HepG2 (cell line): ENCODE measurements around the gene SNX10. TPM values are rescaled to one million over a fixed set of nuclear protein-coding genes. Genes with fewer than 3 reads are reported as not detected.

Experiments used
- ATAC-seq: fragments of 200-7000 bp; cut with Tn5 transposase; 3 replicates; pipeline ENCODE4 v1.9.1; 2020; ENCODE audit warnings: mild to moderate bottlenecking, moderate library complexity
- BruUV-seq: library from RNA; stranded (reverse); fragments of 400-500 nt; replicated peaks from 2 replicates; lab custom pipeline; 2021; lab: Mats Ljungman, UMichigan
- CTCF ChIA-PET: fragments of 300-600 bp; formaldehyde crosslinking; extraction: SDS; loops from one replicate; lab custom pipeline; 2021; ENCODE audit warnings: low total read pairs, inconsistent platforms, low intra/inter-chr PET ratio; lab: Yijun Ruan, JAX
- POLR2A ChIA-PET: fragments of 350-600 bp; sonication (Branson Sonifier 250); formaldehyde crosslinking; loops from one replicate; lab custom pipeline; 2020; ENCODE audit warnings: antibody characterized with exemption, inconsistent platforms; lab: Yijun Ruan, JAX
- DNase-seq: peaks from one replicate; pipeline ENCODE4 v3.0.0-alpha.2; 2015; ENCODE audit warnings: low spot score
- FAIRE-seq: peaks from 3 replicates; lab custom pipeline; 2011; peaks lifted over from hg19 to GRCh38; lab: Jason Lieb, UNC
- H2AFZ ChIP-seq: one replicate; pipeline ENCODE4 v1.6.1; 2011; ENCODE audit warnings: low read length, inconsistent platforms
- H3K27ac ChIP-seq: fragments of 300-600 bp; 3 replicates; pipeline ENCODE4 v1.8.0; 2011; ENCODE audit warnings: mixed run types, mild to moderate bottlenecking, mixed read lengths, low read length, inconsistent platforms; ENCODE audit not compliant: insufficient read depth; ENCODE audit errors: extremely low read length
- H3K27me3 ChIP-seq, 2 experiments: fragments of 200-600 bp in 1 of 2; 2 replicates in 1 of 2; 3 replicates in 1 of 2; pipeline versions ENCODE4 v1.6.0 to v1.8.0; 2011; ENCODE audit warnings: low read length in 2 of 2, mild to moderate bottlenecking in 2 of 2, moderate library complexity in 2 of 2, inconsistent platforms in 1 of 2; ENCODE audit not compliant: insufficient read depth in 2 of 2, control insufficient read depth in 1 of 2
- H3K36me3 ChIP-seq, 2 experiments: fragments of 200-600 bp in 1 of 2; replicated peaks in 1 of 2; 2 replicates in 1 of 2; 3 replicates in 1 of 2; pipeline versions ENCODE4 v1.5.1 to v1.8.0; 2011; ENCODE audit warnings: low read length in 2 of 2, inconsistent platforms in 1 of 2; ENCODE audit not compliant: insufficient read depth in 2 of 2, control insufficient read depth in 1 of 2
- H3K4me1 ChIP-seq: 2 replicates; pipeline ENCODE4 v1.5.1; 2012; ENCODE audit warnings: low read length, inconsistent platforms; ENCODE audit not compliant: insufficient read depth
- H3K4me2 ChIP-seq: 2 replicates; pipeline ENCODE4 v1.6.0; 2011; ENCODE audit warnings: low read depth, low read length, inconsistent platforms
- H3K4me3 ChIP-seq, 3 experiments: fragments of 200-600 bp in 1 of 3; sonication (generic), shearing (Covaris generic) in 1 of 3; replicated peaks in 1 of 3; 2 replicates each; pipeline ENCODE4 v1.5.1; 2011 to 2016; ENCODE audit warnings: low read length in 3 of 3, inconsistent platforms in 2 of 3, low read depth in 2 of 3, mild to moderate bottlenecking in 2 of 3, control low read depth in 1 of 3, mixed read lengths in 1 of 3; ENCODE audit not compliant: insufficient read depth in 1 of 3
- H3K79me2 ChIP-seq: one replicate; pipeline ENCODE4 v1.6.1; 2011; ENCODE audit warnings: low read length, inconsistent platforms; ENCODE audit not compliant: insufficient read depth
- H3K9ac ChIP-seq: 2 replicates; pipeline ENCODE4 v1.6.0; 2011; ENCODE audit warnings: mild to moderate bottlenecking, low read depth, low read length, inconsistent platforms; ENCODE audit not compliant: insufficient read depth
- H3K9me3 ChIP-seq: 2 replicates; pipeline ENCODE4 v1.5.1; 2012; ENCODE audit warnings: mild to moderate bottlenecking, low read length
- H4K20me1 ChIP-seq: 2 replicates; pipeline ENCODE4 v1.6.0; 2011; ENCODE audit warnings: inconsistent platforms, mild to moderate bottlenecking, low read length, moderate library complexity; ENCODE audit not compliant: insufficient read depth
- BCL3 ChIP-seq: sonication (generic); formaldehyde crosslinking; IDR thresholded peaks from 2 replicates; pipeline ENCODE4 v1.5.1; 2020; ENCODE audit warnings: mild to moderate bottlenecking, missing genetic modification reagents, moderate library complexity
- CREB1 ChIP-seq, 2 experiments: fragments of 450-650 bp in 1 of 2; IDR thresholded peaks; 2 replicates each; pipeline ENCODE4 v1.6.1; 2016 to 2017; ENCODE audit warnings: control low read depth in 1 of 2, mild to moderate bottlenecking in 1 of 2, missing compliant biosample characterization in 1 of 2, missing genetic modification characterization in 1 of 2
- FOXP4 ChIP-seq: sonication (generic); formaldehyde crosslinking; IDR thresholded peaks from 2 replicates; pipeline ENCODE4 v1.4.0; 2020; ENCODE audit warnings: missing genetic modification reagents
- HMG20A ChIP-seq: IDR thresholded peaks from 2 replicates; pipeline ENCODE4 v1.6.1; 2016; ENCODE audit warnings: borderline replicate concordance
- KAT8 ChIP-seq: IDR thresholded peaks from 2 replicates; pipeline ENCODE4 v1.6.1; 2016; ENCODE audit warnings: missing genetic modification reagents, missing compliant biosample characterization
- KDM6A ChIP-seq: IDR thresholded peaks from 2 replicates; pipeline ENCODE4 v1.6.1; 2016; ENCODE audit warnings: low read depth
- MYNN ChIP-seq: sonication (generic); formaldehyde crosslinking; IDR thresholded peaks from 2 replicates; pipeline ENCODE4 v1.4.0; 2020; ENCODE audit warnings: mild to moderate bottlenecking, low read depth, missing genetic modification reagents
- NONO ChIP-seq, 2 experiments: fragments of 450-650 bp in 1 of 2; sonication (generic) in 1 of 2; formaldehyde crosslinking in 1 of 2; IDR thresholded peaks in 1 of 2; conservative IDR thresholded peaks in 1 of 2; 2 replicates each; pipeline versions ENCODE4 v1.6.1 to v1.8.0; 2017 to 2022; ENCODE audit warnings: mild to moderate bottlenecking in 1 of 2, missing genetic modification reagents in 1 of 2, moderate library complexity in 1 of 2
- POLR2AphosphoS2 ChIP-seq: IDR thresholded peaks from 2 replicates; pipeline ENCODE4 v1.6.1; 2011; ENCODE audit warnings: low read depth, low read length, improper control_type of control experiment
- ZNF441 ChIP-seq: sonication (generic); formaldehyde crosslinking; IDR thresholded peaks from 2 replicates; pipeline ENCODE4 v1.7.0; 2021; ENCODE audit warnings: missing genetic modification reagents, borderline replicate concordance
- ZNF572 ChIP-seq: sonication (generic); formaldehyde crosslinking; IDR thresholded peaks from 2 replicates; pipeline ENCODE4 v1.5.1; 2020; ENCODE audit warnings: mild to moderate bottlenecking, missing genetic modification reagents
- ZSCAN29 ChIP-seq: sonication (generic); formaldehyde crosslinking; conservative IDR thresholded peaks from 2 replicates; pipeline ENCODE4 v1.4.0; 2020; ENCODE audit warnings: mild to moderate bottlenecking, missing genetic modification reagents
- WGBS: methylation state at CpG from one replicate; pipeline ENCODE4 v1.1.6; 2017; ENCODE audit warnings: low lambda C conversion rate; 5-methylcytosine and 5-hydroxymethylcytosine counted together
- in situ Hi-C: cut with HindIII; loops from 2 replicates; pipeline ENCODE4 v1.10.0; 2017; ENCODE audit warnings: low pct_unique_long_range_greater_than_20kb; ENCODE audit not compliant: extremely low pct_ligation_motif_present
- intact Hi-C: fragments of 100-400 bp; cut with micrococcal nuclease; formaldehyde crosslinking; loops from one replicate; pipeline ENCODE4 v1.10.0; 2022; ENCODE audit not compliant: unreplicated experiment
- polyA plus RNA-seq, 8 experiments: library from polyadenylated mRNA; depleted of rRNA in 3 of 8; stranded (reverse) in 7 of 8; unstranded in 1 of 8; fragments of >200 nt; fragmentation: Illumina TruSeq in 4 of 8; extraction: Trizol in 4 of 8; gene quantifications; 2 replicates each; pipeline versions ENCODE4 v1.2.1 to v1.2.3, GENCODE V29; 2011 to 2016; ENCODE audit warnings: low read depth in 4 of 8, missing spikeins in 1 of 8, mixed read lengths in 1 of 8; ENCODE audit not compliant: insufficient read depth in 1 of 8
- total RNA-seq, 5 experiments: library from RNA; depleted of rRNA; stranded (reverse); fragments of >200 nt; fragmentation: Illumina TruSeq; extraction: Trizol; gene quantifications; 2 replicates each; pipeline ENCODE4 v1.2.3, GENCODE V29; 2016; ENCODE audit warnings: low read depth in 1 of 5

SNX10 gene
- total and polyA plus RNA-seq, 2 of the 13 experiments (the other 11 are each of a cell fraction or from before 2014, with no cell fraction given), result 26.0 to 27.6 TPM

- BruUV-seq, result no TSS peak
- DNase-seq (no peak), FAIRE-seq (no peak), ATAC-seq (no peak)
- Histone ChIP-seq H3K4me3 (no peak overlapping the region), H2AFZ (no peak overlapping the region), H3K36me3 (peaks cover 0 to 8% of the 10 kb centered on the region in 2 experiments; a peak in 2 of 5 replicates), H4K20me1 (no peaks in the 10 kb centered on the region), H3K9me3 (no peaks in the 10 kb centered on the region), H3K27ac (no peak overlapping the region), H3K4me2 (no peak overlapping the region), H3K9ac (no peak overlapping the region), H3K27me3 (no peaks in the 10 kb centered on the region), H3K79me2 (no peaks in the 10 kb centered on the region), H3K4me1 (peaks cover 49% of the 10 kb centered on the region)
- 89% methylated on average over 3 of the region's 3 CpGs for whole genome bisulfite sequencing
- TF ChIP-seq ZNF572 (CRISPR knock-in tag) (no peak), FOXP4 (CRISPR knock-in tag) (no peak), HMG20A (no peak), MYNN (CRISPR knock-in tag) (no peak), NONO (IDR thresholded peaks at IDR 0.05) (no peak), NONO (CRISPR knock-in tag; conservative IDR thresholded peaks at IDR 0.05) (no peak), CREB1 (IDR thresholded peaks at IDR 0.05) (no peak), CREB1 (CRISPR knock-in tag; IDR thresholded peaks at IDR 0.05) (no peak), ZNF441 (CRISPR knock-in tag) (no peak), POLR2AphosphoS2 (no peak), KAT8 (CRISPR knock-in tag) (no peak), KDM6A (CRISPR knock-in tag) (no peak), ZSCAN29 (CRISPR knock-in tag) (no peak), BCL3 (CRISPR knock-in tag) (no peak)
- ChIA-PET CTCF (no interaction called here), POLR2A (no interaction called here)
- intact Hi-C loops, result no loop called here
- in situ Hi-C loops, result loop anchor here (10.0 kb wide), 1 partner anchor 156 kb away; the partner anchor contains the start of genes CBX3 and HNRNPA2B1
These were observed 69.0 kb downstream of the SNX10 start for GRCh38 chr7:26360650-26361049.
